LNCaP clone FGC (cell line): ENCODE results near the gene FSTL5.
"Not testable (repeated sequence)": the region's sequence is repeated elsewhere in the genome, so short reads cannot be mapped to it uniquely, and the experiment has no call there.

Source experiments
- DNase-seq: peaks from one replicate; pipeline ENCODE4 v3.0.0-alpha.2; 2011; ENCODE audit warnings: low read depth
- H3K4me3 ChIP-seq: 2 replicates; pipeline ENCODE4 v1.5.1; 2011; ENCODE audit warnings: mild to moderate bottlenecking, low read depth, low read length, control low read depth
- CTCF ChIP-seq: IDR thresholded peaks from 2 replicates; pipeline ENCODE4 v1.5.1; 2012; ENCODE audit warnings: mild to moderate bottlenecking; ENCODE audit not compliant: control insufficient read depth, insufficient read depth; ENCODE audit errors: extremely low read depth

The FSTL5 gene

GRCh38 chr4:161762796-161763195 is 401.0 kb downstream of the FSTL5 start:
- no peak overlapping the region for H3K4me3 ChIP-seq
- no peak for TF ChIP-seq CTCF
- DNase-seq: peak; percentile 14

GRCh38 chr4:161760008-161760407 is 403.8 kb downstream of the FSTL5 start:
- no peak for DNase-seq
- no peak for TF ChIP-seq CTCF

GRCh38 chr4:161758412-161758811 is 405.4 kb downstream of the FSTL5 start:
- DNase-seq, H3K4me3 ChIP-seq: not testable (repeated sequence)

More at GRCh38 chr4:161760008-161760407, 403.8 kb downstream of the FSTL5 start:
- no peak overlapping the region for H3K4me3 ChIP-seq

GRCh38 chr4:161728929-161729328 is 434.9 kb downstream of the FSTL5 start:
- no peak for TF ChIP-seq CTCF
- no peak for DNase-seq

GRCh38 chr4:161721947-161722346 is 441.9 kb downstream of the FSTL5 start:
- DNase-seq: no peak
- no peak for TF ChIP-seq CTCF
- H3K4me3 ChIP-seq: no peak overlapping the region

More at GRCh38 chr4:161728929-161729328, 434.9 kb downstream of the FSTL5 start:
- no peak overlapping the region for H3K4me3 ChIP-seq

- no peak overlapping the region for H3K4me3 ChIP-seq
- no peak for TF ChIP-seq CTCF
- DNase-seq: no peak
Measured at GRCh38 chr4:161717084-161717483, 446.7 kb downstream of the FSTL5 start.

- TF ChIP-seq CTCF: no peak
- no peak for DNase-seq
- no peak overlapping the region for H3K4me3 ChIP-seq
Measured at GRCh38 chr4:161714931-161715330, 448.9 kb downstream of the FSTL5 start.
